ENCODE measurements around the gene HSPA12B. TPM values are rescaled to one million over a fixed set of nuclear protein-coding genes. Genes with fewer than 3 reads are reported as not detected.

HSPA12B gene
- total RNA-seq, 2 donors from 2014 or later: 3.9 to 9.4 TPM

GRCh38 chr20:3771552-3772058, 39.1 kb downstream of the HSPA12B start:
- Histone ChIP-seq H3K27ac (no peak overlapping the region), H3K4me1 (replicated peaks) (no peaks in the 10 kb centered on the region), H3K27me3 (replicated peaks; ENCODE audit: insufficient read depth) (no peaks in the 10 kb centered on the region), H3K4me3 (no peak overlapping the region), H3K36me3 (no peaks in the 10 kb centered on the region), H3K9me3 (no peaks in the 10 kb centered on the region)
- intact Hi-C loops (cut with DNase I): no loop called here
- DNase-seq (ENCODE audit: low spot score): no peak
- TF ChIP-seq POLR2AphosphoS5 (IDR thresholded peaks at IDR 0.05): no peak
- no peak for TF ChIP-seq POLR2A (IDR thresholded peaks at IDR 0.05)
- TF ChIP-seq, protein P1, sequence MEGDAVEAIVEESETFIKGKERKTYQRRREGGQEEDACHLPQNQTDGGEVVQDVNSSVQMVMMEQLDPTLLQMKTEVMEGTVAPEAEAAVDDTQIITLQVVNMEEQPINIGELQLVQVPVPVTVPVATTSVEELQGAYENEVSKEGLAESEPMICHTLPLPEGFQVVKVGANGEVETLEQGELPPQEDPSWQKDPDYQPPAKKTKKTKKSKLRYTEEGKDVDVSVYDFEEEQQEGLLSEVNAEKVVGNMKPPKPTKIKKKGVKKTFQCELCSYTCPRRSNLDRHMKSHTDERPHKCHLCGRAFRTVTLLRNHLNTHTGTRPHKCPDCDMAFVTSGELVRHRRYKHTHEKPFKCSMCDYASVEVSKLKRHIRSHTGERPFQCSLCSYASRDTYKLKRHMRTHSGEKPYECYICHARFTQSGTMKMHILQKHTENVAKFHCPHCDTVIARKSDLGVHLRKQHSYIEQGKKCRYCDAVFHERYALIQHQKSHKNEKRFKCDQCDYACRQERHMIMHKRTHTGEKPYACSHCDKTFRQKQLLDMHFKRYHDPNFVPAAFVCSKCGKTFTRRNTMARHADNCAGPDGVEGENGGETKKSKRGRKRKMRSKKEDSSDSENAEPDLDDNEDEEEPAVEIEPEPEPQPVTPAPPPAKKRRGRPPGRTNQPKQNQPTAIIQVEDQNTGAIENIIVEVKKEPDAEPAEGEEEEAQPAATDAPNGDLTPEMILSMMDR (IDR thresholded peaks at IDR 0.05): no peak
- WGBS: 83% methylated on average over 7 of the region's 7 CpGs

DNA sequence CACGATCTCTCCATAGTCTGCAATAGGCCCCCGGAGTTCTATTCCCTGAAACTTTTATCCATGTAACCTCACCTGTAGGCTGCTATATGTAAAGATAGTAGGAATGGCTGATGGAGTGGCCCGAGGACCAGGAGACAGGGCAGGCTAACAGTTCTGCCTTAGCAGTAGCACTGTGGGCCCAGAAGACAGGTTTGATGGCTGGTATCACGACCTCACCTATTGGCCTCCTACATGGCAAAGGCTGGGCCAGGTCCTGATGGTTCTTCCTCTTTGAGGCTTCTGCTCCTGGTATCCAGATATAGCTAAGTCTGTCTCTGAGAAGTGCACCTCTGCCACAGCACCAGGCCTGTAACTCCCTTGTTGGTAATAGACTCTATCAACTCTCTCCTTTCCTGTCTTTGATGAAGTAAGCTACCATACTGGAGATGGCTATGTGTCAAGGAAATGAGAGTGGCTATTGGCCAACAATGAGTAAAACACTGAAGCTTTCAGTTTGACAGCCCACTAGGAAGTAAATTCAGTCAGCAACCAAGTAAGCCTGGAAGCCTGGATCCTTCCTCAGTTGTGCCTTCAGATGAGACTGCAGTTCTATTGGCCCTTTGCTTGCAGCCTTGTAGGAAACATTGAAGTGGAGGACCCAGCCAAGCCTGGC, 43.1 kb downstream of the HSPA12B start:
- no peak for DNase-seq (ENCODE audit: low spot score)
- no peak overlapping the region for H3K27ac ChIP-seq
- no peaks in the 10 kb centered on the region for H3K36me3 ChIP-seq
- H3K27me3 ChIP-seq (replicated peaks; ENCODE audit: insufficient read depth): no peaks in the 10 kb centered on the region
- 91% methylated on average over 4 of the region's 4 CpGs for WGBS
- no peaks in the 10 kb centered on the region for H3K4me1 ChIP-seq (replicated peaks)
- intact Hi-C loops (cut with DNase I): loop anchor here (5.0 kb wide), 1 partner anchor 58 kb away; no protein-coding TSS in a partner anchor
- H3K9me3 ChIP-seq: no peaks in the 10 kb centered on the region
- no peak overlapping the region for H3K4me3 ChIP-seq
- TF ChIP-seq POLR2AphosphoS5 (IDR thresholded peaks at IDR 0.05): no peak
- TF ChIP-seq, protein P1 (IDR thresholded peaks at IDR 0.05): no peak
- TF ChIP-seq POLR2A (IDR thresholded peaks at IDR 0.05): no peak

GRCh38 chr20:3777381-3777715, 44.9 kb downstream of the HSPA12B start:
- Histone ChIP-seq H3K4me3 (peak overlapping the region; percentile 27 to 35), H3K27me3 (replicated peaks; ENCODE audit: insufficient read depth) (no peaks in the 10 kb centered on the region), H3K36me3 (no peaks in the 10 kb centered on the region), H3K27ac (no peak overlapping the region), H3K9me3 (no peaks in the 10 kb centered on the region), H3K4me1 (replicated peaks) (no peaks in the 10 kb centered on the region)
- DNase-seq (ENCODE audit: low spot score): no peak
- TF ChIP-seq, protein P1 (IDR thresholded peaks at IDR 0.05): no peak
- no peak for TF ChIP-seq POLR2A (IDR thresholded peaks at IDR 0.05)
- intact Hi-C loops (cut with DNase I): loop anchor here (5.0 kb wide), 1 partner anchor 60 kb away; no protein-coding TSS in a partner anchor
- WGBS: 11% methylated on average over 16 of the region's 16 CpGs

GRCh38 chr20:3777716-3778629, 45.5 kb downstream of the HSPA12B start:
- Histone ChIP-seq H3K4me3 (peak overlapping the region; percentile 27 to 35), H3K36me3 (no peaks in the 10 kb centered on the region), H3K9me3 (no peaks in the 10 kb centered on the region), H3K4me1 (replicated peaks) (peaks cover 4% of the 10 kb centered on the region), H3K27me3 (replicated peaks; ENCODE audit: insufficient read depth) (no peaks in the 10 kb centered on the region), H3K27ac (no peak overlapping the region)
- no peak for DNase-seq (ENCODE audit: low spot score)
- TF ChIP-seq POLR2AphosphoS5 (IDR thresholded peaks at IDR 0.05): no peak
- TF ChIP-seq, protein P1 (IDR thresholded peaks at IDR 0.05): peak in 1 of 4 experiments; percentile 28
- TF ChIP-seq POLR2A (IDR thresholded peaks at IDR 0.05): no peak
- WGBS: 10% methylated on average over 49 of the region's 70 CpGs
- intact Hi-C loops (cut with DNase I): loop anchor here (5.0 kb wide), 1 partner anchor 61 kb away; no protein-coding TSS in a partner anchor

All from prostate gland (tissue), 2 donors.